H54 (cell line): ENCODE results near the gene VPS35.
A peak's percentile ranks its signal among the peaks of the same experiment; 100 is the strongest.

Experiments used
- DNase-seq: peaks from one replicate; pipeline ENCODE4 v3.0.0; 2011; ENCODE audit warnings: low spot score, mixed read lengths; ENCODE audit not compliant: insufficient read length
- FAIRE-seq: peaks from 3 replicates; lab custom pipeline; 2011; peaks lifted over from hg19 to GRCh38; lab: Jason Lieb, UNC
- POLR2A ChIP-seq: IDR thresholded peaks from 2 replicates; pipeline ENCODE4 v1.6.1; 2011; ENCODE audit warnings: low read depth, mild to moderate bottlenecking, low read length

The VPS35 gene

GRCh38 chr16:46721885-46722284, 32.9 kb upstream of the VPS35 start:
- DNase-seq = no peak
- FAIRE-seq = no peak
- no peak for TF ChIP-seq POLR2A

GRCh38 chr16:46720619-46721018, 31.6 kb upstream of the VPS35 start:
- no peak for FAIRE-seq
- no peak for DNase-seq
- no peak for TF ChIP-seq POLR2A

- TF ChIP-seq POLR2A = no peak
- DNase-seq (no peak), FAIRE-seq (no peak)
Observed at GRCh38 chr16:46719528-46719927, 30.6 kb upstream of the VPS35 start.

GRCh38 chr16:46718214-46718613, 29.2 kb upstream of the VPS35 start:
- DNase-seq (no peak), FAIRE-seq (no peak)
- no peak for TF ChIP-seq POLR2A

GRCh38 chr16:46717692-46718091, 28.7 kb upstream of the VPS35 start:
- DNase-seq = no peak
- no peak for TF ChIP-seq POLR2A
- no peak for FAIRE-seq

- FAIRE-seq = no peak
- no peak for TF ChIP-seq POLR2A
Observed at GRCh38 chr16:46715769-46716305, 26.9 kb upstream of the VPS35 start.

GRCh38 chr16:46714797-46715591, 26.0 kb upstream of the VPS35 start:
- no peak for TF ChIP-seq POLR2A
- FAIRE-seq = no peak

More at GRCh38 chr16:46715769-46716305, 26.9 kb upstream of the VPS35 start:
- no peak for DNase-seq

GRCh38 chr16:46713634-46714033, 24.7 kb upstream of the VPS35 start:
- no peak for FAIRE-seq
- no peak for TF ChIP-seq POLR2A
- DNase-seq = no peak

More at GRCh38 chr16:46714797-46715591, 26.0 kb upstream of the VPS35 start:
- no peak for DNase-seq

GRCh38 chr16:46712911-46713310, 23.9 kb upstream of the VPS35 start:
- FAIRE-seq = no peak
- no peak for DNase-seq

GRCh38 chr16:46711106-46712058, 22.4 kb upstream of the VPS35 start:
- TF ChIP-seq POLR2A = no peak
- no peak for FAIRE-seq
- no peak for DNase-seq

More at GRCh38 chr16:46712911-46713310, 23.9 kb upstream of the VPS35 start:
- TF ChIP-seq POLR2A = no peak

GRCh38 chr16:46709469-46710005, 20.6 kb upstream of the VPS35 start:
- TF ChIP-seq POLR2A = no peak
- FAIRE-seq (no peak), DNase-seq (no peak)

GRCh38 chr16:46706642-46707041, 17.7 kb upstream of the VPS35 start:
- FAIRE-seq = peak; percentile 30
- DNase-seq = no peak
- no peak for TF ChIP-seq POLR2A

- no peak for TF ChIP-seq POLR2A
- no peak for DNase-seq
- FAIRE-seq = no peak
Observed at GRCh38 chr16:46702030-46702429, 13.1 kb upstream of the VPS35 start.
